H1 (cell line): ENCODE results near the gene FBXL14. TPM values are rescaled to one million over a fixed set of nuclear protein-coding genes. Genes with fewer than 3 reads are reported as not detected.
A peak's percentile ranks its signal among the peaks of the same experiment; 100 is the strongest.

ENCODE experiments used
- CTCF ChIA-PET: fragments of 300-600 bp; sonication (Branson Sonifier 250); formaldehyde crosslinking; loops from one replicate; lab custom pipeline; 2021; ENCODE audit not compliant: partially characterized antibody; lab: Charles Lee
- POLR2A ChIA-PET: fragments of 300-600 bp; sonication (Branson Sonifier 250); formaldehyde crosslinking; loops from one replicate; lab custom pipeline; 2021; ENCODE audit warnings: inconsistent platforms; ENCODE audit not compliant: partially characterized antibody; lab: Charles Lee
- DNase-seq, 2 experiments: peaks; one replicate each; pipeline versions ENCODE4 v3.0.0 to v3.0.0-alpha.2; 2010 to 2022; ENCODE audit warnings: low spot score in 2 of 2, low read depth in 1 of 2, mixed read lengths in 1 of 2
- FAIRE-seq: peaks from 2 replicates; lab custom pipeline; 2011; peaks lifted over from hg19 to GRCh38; lab: Jason Lieb, UNC
- H2AFZ ChIP-seq: 2 replicates; pipeline ENCODE4 v1.8.1; 2012; ENCODE audit warnings: low read length, inconsistent platforms
- H2AK5ac ChIP-seq: 2 replicates; pipeline ENCODE4 v1.6.1; 2013; ENCODE audit warnings: low read depth, low read length
- H2BK120ac ChIP-seq: replicated peaks from 2 replicates; pipeline ENCODE3; 2013; ENCODE audit warnings: low read depth, low read length, inconsistent platforms
- H2BK12ac ChIP-seq: 2 replicates; pipeline ENCODE4 v1.6.1; 2013; ENCODE audit warnings: low read depth, low read length
- H2BK15ac ChIP-seq: 2 replicates; pipeline ENCODE4 v1.6.1; 2013; ENCODE audit warnings: low read length
- H2BK20ac ChIP-seq: 2 replicates; pipeline ENCODE4 v1.6.1; 2013; ENCODE audit warnings: low read length
- H2BK5ac ChIP-seq: 2 replicates; pipeline ENCODE4 v1.6.1; 2013; ENCODE audit warnings: low read depth, low read length
- H3K14ac ChIP-seq: 2 replicates; pipeline ENCODE4 v1.6.1; 2013; ENCODE audit warnings: inconsistent platforms; ENCODE audit not compliant: insufficient read length
- H3K18ac ChIP-seq: 2 replicates; pipeline ENCODE4 v1.6.1; 2013; ENCODE audit warnings: low read length; ENCODE audit errors: extremely low read depth
- H3K23ac ChIP-seq: 2 replicates; pipeline ENCODE4 v1.6.1; 2013; ENCODE audit warnings: inconsistent platforms; ENCODE audit not compliant: insufficient read length
- H3K23me2 ChIP-seq: 2 replicates; pipeline ENCODE4 v1.6.1; 2013; ENCODE audit warnings: low read depth, low read length
- H3K27ac ChIP-seq: 2 replicates; pipeline ENCODE4 v1.6.1; 2011; ENCODE audit warnings: low read depth, low read length, inconsistent platforms
- H3K27me3 ChIP-seq, 4 experiments: replicated peaks in 1 of 4; 1 replicate in 1 of 4; 2 replicates in 3 of 4; pipeline versions ENCODE4 v1.6.1 to v1.8.1; 2011 to 2013; ENCODE audit warnings: low read length in 3 of 4, mild to moderate bottlenecking in 3 of 4, inconsistent platforms in 2 of 4, mixed read lengths in 2 of 4, moderate library complexity in 1 of 4; ENCODE audit not compliant: control insufficient read depth in 3 of 4, insufficient read depth in 3 of 4; ENCODE audit errors: extremely low read depth in 1 of 4
- H3K36me3 ChIP-seq, 4 experiments: 2 replicates each; pipeline versions ENCODE4 v1.6.1 to v1.8.1; 2011 to 2013; ENCODE audit warnings: mild to moderate bottlenecking in 4 of 4, low read length in 3 of 4, moderate library complexity in 2 of 4, control low read depth in 1 of 4, inconsistent platforms in 1 of 4; ENCODE audit not compliant: insufficient read depth in 4 of 4, control insufficient read depth in 2 of 4
- H3K4ac ChIP-seq: replicated peaks from 2 replicates; pipeline ENCODE3; 2013; ENCODE audit warnings: low read length, low read depth, mixed read lengths, inconsistent platforms; ENCODE audit not compliant: insufficient read length
- H3K4me1 ChIP-seq, 4 experiments: replicated peaks in 1 of 4; 1 replicate in 1 of 4; 2 replicates in 3 of 4; pipeline versions ENCODE4 v1.6.1 to v1.8.1; 2011 to 2013; ENCODE audit warnings: low read length in 3 of 4, inconsistent platforms in 2 of 4, mixed read lengths in 1 of 4; ENCODE audit not compliant: insufficient read depth in 4 of 4, control insufficient read depth in 3 of 4
- H3K4me2 ChIP-seq, 2 experiments: 2 replicates each; pipeline versions ENCODE4 v1.6.1 to v1.8.1; 2011 to 2013; ENCODE audit warnings: low read depth in 2 of 2, low read length in 2 of 2, control low read depth in 1 of 2, inconsistent platforms in 1 of 2, mild to moderate bottlenecking in 1 of 2; ENCODE audit not compliant: insufficient read depth in 1 of 2
- H3K4me3 ChIP-seq, 4 experiments: fragments of 200-600, 300-600 bp in 1 of 4; sonication (generic), shearing (Covaris generic), sonication (Bioruptor Twin) in 1 of 4; 2 replicates each; pipeline versions ENCODE4 v1.5.1 to v1.8.1; 2011 to 2016; ENCODE audit warnings: low read length in 4 of 4, low read depth in 3 of 4, control low read depth in 2 of 4, inconsistent platforms in 2 of 4, mild to moderate bottlenecking in 2 of 4, mixed read lengths in 1 of 4, moderate library complexity in 1 of 4; ENCODE audit not compliant: insufficient read depth in 2 of 4; ENCODE audit errors: extremely low read depth in 1 of 4
- H3K56ac ChIP-seq: replicated peaks from 2 replicates; pipeline ENCODE3; 2013; ENCODE audit warnings: low read depth, mild to moderate bottlenecking, mixed read lengths, low read length, inconsistent platforms; ENCODE audit not compliant: insufficient read length
- H3K79me1 ChIP-seq: 2 replicates; pipeline ENCODE4 v1.6.1; 2013; ENCODE audit warnings: low read depth, low read length, control low read depth
- H3K79me2 ChIP-seq, 2 experiments: 2 replicates each; pipeline versions ENCODE4 v1.6.1 to v1.8.1; 2012 to 2013; ENCODE audit warnings: low read length in 2 of 2, mild to moderate bottlenecking in 2 of 2, inconsistent platforms in 1 of 2; ENCODE audit not compliant: insufficient read depth in 2 of 2, control insufficient read depth in 1 of 2
- H3K9ac ChIP-seq, 4 experiments: replicated peaks in 1 of 4; 1 replicate in 1 of 4; 2 replicates in 3 of 4; pipeline versions ENCODE4 v1.6.1 to v1.8.1; 2011 to 2013; ENCODE audit warnings: low read depth in 3 of 4, low read length in 3 of 4, control low read depth in 2 of 4, mild to moderate bottlenecking in 2 of 4, moderate library complexity in 2 of 4, inconsistent platforms in 1 of 4; ENCODE audit errors: extremely low read depth in 1 of 4
- H3K9me3 ChIP-seq, 2 experiments: 2 replicates each; pipeline versions ENCODE4 v1.6.1 to v1.8.1; 2012 to 2013; ENCODE audit warnings: mild to moderate bottlenecking in 2 of 2, moderate library complexity in 2 of 2, control low read depth in 1 of 2, inconsistent platforms in 1 of 2, low read depth in 1 of 2, low read length in 1 of 2, mixed read lengths in 1 of 2; ENCODE audit not compliant: insufficient read depth in 2 of 2
- H4K20me1 ChIP-seq, 2 experiments: replicated peaks in 1 of 2; 2 replicates each; pipeline versions ENCODE3 to v1.8.1; 2011 to 2013; ENCODE audit warnings: inconsistent platforms in 2 of 2, low read length in 2 of 2, mild to moderate bottlenecking in 1 of 2; ENCODE audit not compliant: insufficient read depth in 2 of 2, control insufficient read depth in 1 of 2
- H4K5ac ChIP-seq: 2 replicates; pipeline ENCODE4 v1.6.1; 2013; ENCODE audit warnings: low read length, low read depth, mixed read lengths, inconsistent platforms; ENCODE audit not compliant: insufficient read length
- H4K8ac ChIP-seq: 2 replicates; pipeline ENCODE4 v1.8.0; 2013; ENCODE audit warnings: mild to moderate bottlenecking, moderate library complexity, low read length, inconsistent platforms; ENCODE audit not compliant: insufficient read depth; ENCODE audit errors: extremely low read depth
- H4K91ac ChIP-seq: replicated peaks from 2 replicates; pipeline ENCODE3; 2013; ENCODE audit warnings: low read length, mixed read lengths, inconsistent platforms; ENCODE audit not compliant: insufficient read length
- BACH1 ChIP-seq: IDR thresholded peaks from 2 replicates; pipeline ENCODE4 v1.6.1; 2012; ENCODE audit warnings: low read length, improper control_type of control experiment
- CTCF ChIP-seq, 3 experiments: IDR thresholded peaks; 1 replicate in 2 of 3; 2 replicates in 1 of 3; pipeline versions ENCODE4 v1.5.1 to v1.6.1; 2011; ENCODE audit warnings: low read length in 3 of 3, mild to moderate bottlenecking in 3 of 3, inconsistent platforms in 2 of 3, low read depth in 1 of 3, moderate library complexity in 1 of 3; ENCODE audit not compliant: insufficient read depth in 1 of 3; ENCODE audit errors: control extremely low read depth in 1 of 3
- E2F6 ChIP-seq: IDR thresholded peaks from 2 replicates; pipeline ENCODE4 v1.6.1; 2012; ENCODE audit warnings: inconsistent platforms
- RXRA ChIP-seq: IDR thresholded peaks from 2 replicates; pipeline ENCODE4 v1.6.1; 2011; ENCODE audit warnings: low read depth, mild to moderate bottlenecking, low read length, moderate library complexity; ENCODE audit not compliant: insufficient read depth
- SIN3A ChIP-seq, 2 experiments: IDR thresholded peaks in 1 of 2; conservative IDR thresholded peaks in 1 of 2; 2 replicates each; pipeline ENCODE4 v1.6.1; 2011 to 2012; ENCODE audit warnings: low read length in 2 of 2, improper control_type of control experiment in 1 of 2, low read depth in 1 of 2, mild to moderate bottlenecking in 1 of 2
- TAF1 ChIP-seq: IDR thresholded peaks from 2 replicates; pipeline ENCODE4 v1.6.1; 2011; ENCODE audit warnings: mild to moderate bottlenecking, low read depth, low read length
- TBP ChIP-seq: IDR thresholded peaks from 2 replicates; pipeline ENCODE4 v1.6.1; 2011; ENCODE audit warnings: low read depth, low read length, improper control_type of control experiment
- WGBS, 2 experiments: shearing (Covaris generic) in 1 of 2; methylation state at CpG; one replicate each; pipeline versions ENCODE4 v1.1.6 to v1.1.7; 2013 to 2015; ENCODE audit warnings: low lambda C conversion rate in 2 of 2, mixed read lengths in 2 of 2, inconsistent platforms in 1 of 2, low coverage in 1 of 2, missing lambda C conversion rate in 1 of 2; ENCODE audit not compliant: insufficient replicate concordance in 2 of 2, insufficient coverage in 1 of 2, insufficient read length in 1 of 2; ENCODE audit errors: extremely low coverage in 1 of 2, missing lambda C conversion rate in 1 of 2; 5-methylcytosine and 5-hydroxymethylcytosine counted together
- polyA plus RNA-seq, 7 experiments: library from polyadenylated mRNA; depleted of rRNA in 3 of 7; stranded (reverse) in 5 of 7; unstranded in 2 of 7; fragments of >200 nt in 5 of 7; fragments of 200-250 nt in 2 of 7; gene quantifications; 1 replicate in 5 of 7; 2 replicates in 1 of 7; 4 replicates in 1 of 7; pipeline versions ENCODE4 v1.2.1 to v1.2.3, GENCODE V29; 2011 to 2013; ENCODE audit warnings: missing spikeins in 2 of 7, mixed read lengths in 2 of 7
- total RNA-seq: library from RNA; stranded (reverse); fragmentation: NEBNext Ultra II Directional; extraction: Animal tissue kit (Norgen Biotek cat#: 25700); gene quantifications from 2 replicates; pipeline ENCODE4 v1.2.1, GENCODE V29; 2021
- TF ChIP-seq, protein P1 (sequence below): IDR thresholded peaks from 2 replicates; pipeline ENCODE4 v1.6.1; 2011; ENCODE audit warnings: low read length, improper control_type of control experiment

Gene FBXL14
- total and polyA plus RNA-seq, 2 of the 8 experiments (the other 6 are each of a cell fraction or from before 2014, with no cell fraction given) = 5.5 to 9.6 TPM

DNA sequence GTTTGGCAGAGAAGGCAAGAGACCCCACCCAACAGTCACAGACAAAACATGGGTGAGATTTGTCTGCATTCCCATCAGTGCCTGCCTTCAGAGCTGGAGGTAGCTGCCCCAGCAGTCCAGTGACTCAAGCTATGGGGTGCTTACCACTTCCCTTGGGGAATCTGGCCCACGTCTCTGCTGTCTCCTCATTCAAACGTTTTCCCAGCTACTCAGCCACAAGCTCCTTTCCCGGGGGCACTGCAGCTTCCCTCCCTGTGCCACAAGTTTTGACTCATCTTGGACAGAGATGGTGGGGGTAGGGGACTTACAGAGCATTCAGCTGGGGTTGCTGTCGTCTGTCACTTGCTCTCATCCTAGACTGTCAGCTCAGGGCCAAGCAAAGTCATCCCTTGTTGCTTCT, 66.6 kb downstream of the FBXL14 start:
- Histone ChIP-seq H3K36me3 (no peaks in the 10 kb centered on the region; a peak in 1 of 8 replicates), H3K27me3 (peaks cover 50 to 72% (median 59%) of the 10 kb centered on the region in 4 experiments), H2AFZ (no peak overlapping the region), H3K18ac (no peak overlapping the region), H4K8ac (no peak overlapping the region), H3K9me3 (no peaks in the 10 kb centered on the region), H2BK120ac (no peak overlapping the region), H3K4me3 (no peak overlapping the region), H3K79me1 (no peaks in the 10 kb centered on the region), H3K4ac (no peak overlapping the region), H2BK20ac (no peak overlapping the region), H3K23me2 (peaks cover 2% of the 10 kb centered on the region; the same call in 1 of the 2 replicates), H2BK12ac (no peak overlapping the region), H3K9ac (no peak overlapping the region), H3K4me2 (no peak overlapping the region), H3K56ac (no peak overlapping the region), H4K91ac (no peak overlapping the region), H3K23ac (no peak overlapping the region), H3K4me1 (peaks cover 0 to 15% (median 12%) of the 10 kb centered on the region in 4 experiments; a peak in 6 of 7 replicates), H2BK5ac (no peak overlapping the region), H4K20me1 (peaks cover 0 to 9% of the 10 kb centered on the region in 2 experiments), H2BK15ac (0 out of 2 replicates have a peak overlapping the region, but pooled peaks have one; percentile 81), H3K14ac (no peak overlapping the region), H3K27ac (no peak overlapping the region), H4K5ac (no peak overlapping the region), H2AK5ac (no peak overlapping the region), H3K79me2 (no peaks in the 10 kb centered on the region)
- ChIA-PET CTCF (interaction anchor here (1.0 to 2.0 kb wide), 4 partner anchors 11 to 55 kb away, joined by 3 to 10 read pairs (median 5); no protein-coding TSS in a partner anchor), POLR2A (interaction anchor here (1.2 kb wide), 1 partner anchor 66 kb away, joined by 3 read pairs; no protein-coding TSS in a partner anchor)
- 67% methylated on average over 4 of the region's 4 CpGs; no CpG with 5 or more reads in 1 of the 2 experiments for WGBS, 2 experiments
- DNase-seq (no peak), FAIRE-seq (no peak)
- TF ChIP-seq SIN3A (conservative IDR thresholded peaks at IDR 0.05 in 1 of 2, IDR thresholded peaks at IDR 0.05 in 1 of 2; ENCODE audit: low read depth in 1 of 2, low read length in 2 of 2) (no peak), RXRA (no peak), BACH1 (no peak), CTCF (IDR thresholded peaks at IDR 0.05; ENCODE audit: control extremely low read depth in 1 of 3, insufficient read depth in 1 of 3, low read depth in 1 of 3, low read length in 3 of 3) (no peak), TAF1 (no peak), E2F6 (no peak), TBP (no peak)
- TF ChIP-seq, protein P1, sequence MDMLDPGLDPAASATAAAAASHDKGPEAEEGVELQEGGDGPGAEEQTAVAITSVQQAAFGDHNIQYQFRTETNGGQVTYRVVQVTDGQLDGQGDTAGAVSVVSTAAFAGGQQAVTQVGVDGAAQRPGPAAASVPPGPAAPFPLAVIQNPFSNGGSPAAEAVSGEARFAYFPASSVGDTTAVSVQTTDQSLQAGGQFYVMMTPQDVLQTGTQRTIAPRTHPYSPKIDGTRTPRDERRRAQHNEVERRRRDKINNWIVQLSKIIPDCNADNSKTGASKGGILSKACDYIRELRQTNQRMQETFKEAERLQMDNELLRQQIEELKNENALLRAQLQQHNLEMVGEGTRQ = no peak
